Thyroid gland (tissue), 4 donors: Measurements from ENCODE around the gene PLPP1. TPM values are rescaled to one million over a fixed set of nuclear protein-coding genes. Genes with fewer than 3 reads are reported as not detected.
"Not testable (repeated sequence)": the region's sequence is repeated elsewhere in the genome, so short reads cannot be mapped to it uniquely, and the experiment has no call there.

Experiments
- DNase-seq, 2 donors: peaks; one replicate each; pipeline ENCODE4 v3.0.0-alpha.2; 2019
- H3K27ac ChIP-seq, 3 donors: fragments of 200-600 bp; sonication (generic); 1 replicate in 2 of 3; 2 replicates in 1 of 3; pipeline ENCODE4 v1.5.1; 2016 to 2019; ENCODE audit warnings: mild to moderate bottlenecking in 1 of 3, moderate library complexity in 1 of 3
- H3K27me3 ChIP-seq: fragments of 200-600 bp; sonication (generic); one replicate; pipeline ENCODE4 v1.5.1; 2019
- H3K36me3 ChIP-seq, 2 donors: fragments of 200-600 bp; sonication (generic); one replicate each; pipeline ENCODE4 v1.5.1; 2016 to 2019
- H3K4me1 ChIP-seq, 2 donors: fragments of 200-600 bp; sonication (generic); one replicate each; pipeline ENCODE4 v1.5.1; 2017 to 2019
- H3K4me3 ChIP-seq, 3 donors: fragments of 200-600 bp; sonication (generic); replicated peaks in 1 of 3; 1 replicate in 2 of 3; 2 replicates in 1 of 3; pipeline ENCODE4 v1.5.1; 2016; ENCODE audit warnings: mild to moderate bottlenecking in 1 of 3
- H3K9me3 ChIP-seq: fragments of 200-600 bp; sonication (generic); one replicate; pipeline ENCODE4 v1.5.1; 2017
- POLR2A ChIP-seq, 2 donors: fragments of 450-650 bp; IDR thresholded peaks; one replicate each; pipeline ENCODE4 v1.6.1; 2017; ENCODE audit warnings: antibody characterized with exemption in 2 of 2, mild to moderate bottlenecking in 2 of 2, moderate library complexity in 1 of 2
- WGBS, 2 donors: methylation state at CpG; one replicate each; pipeline ENCODE4 v1.1.5; 2017; 5-methylcytosine and 5-hydroxymethylcytosine counted together
- intact Hi-C: fragments of 100-400 bp; cut with DNase I; formaldehyde crosslinking; loops from one replicate; pipeline ENCODE4 v1.15.1; 2023
- total RNA-seq, 4 donors: library from RNA; depleted of rRNA; stranded (reverse); fragments of >200 nt; gene quantifications; one replicate each; pipeline ENCODE4 v1.2.3, GENCODE V29; 2016
- TF ChIP-seq, protein P1 (sequence below), 6 experiments: fragments of 200-600 bp in 3 of 6; fragments of 450-650 bp in 3 of 6; sonication (generic) in 3 of 6; IDR thresholded peaks; one replicate each; pipeline ENCODE4 v1.5.1; 2016 to 2019; ENCODE audit warnings: antibody characterized with exemption in 6 of 6, mild to moderate bottlenecking in 2 of 6, inconsistent platforms in 1 of 6, moderate library complexity in 1 of 6

PLPP1 gene
- total RNA-seq, 4 donors from 2014 or later = 172 to 284 (median 248) TPM

DNA sequence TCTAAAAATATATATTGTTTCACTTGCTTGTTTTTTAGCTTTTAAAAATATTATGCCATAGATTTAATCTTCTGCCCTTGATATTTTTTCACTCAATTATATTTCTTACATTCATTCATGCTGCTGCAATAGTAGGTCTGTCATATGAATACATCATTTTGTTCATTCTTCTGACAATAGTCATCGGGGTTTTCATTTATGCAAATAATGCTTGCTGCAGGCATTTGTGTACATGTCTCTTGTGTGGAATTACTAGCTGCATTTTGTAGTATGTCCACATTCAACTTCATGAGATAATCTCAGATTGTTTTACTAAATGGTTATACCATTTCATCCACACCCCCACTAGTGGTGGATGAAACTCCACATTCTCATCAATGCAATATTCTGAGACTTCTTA lies 5.3 kb upstream of the PLPP1 start:
- Histone ChIP-seq H3K4me1 (no peaks in the 10 kb centered on the region), H3K9me3 (no peaks in the 10 kb centered on the region), H3K4me3 (no peak overlapping the region), H3K27me3 (no peaks in the 10 kb centered on the region), H3K36me3 (no peaks in the 10 kb centered on the region), H3K27ac (no peak overlapping the region)
- TF ChIP-seq POLR2A (IDR thresholded peaks at IDR 0.05) = no peak
- TF ChIP-seq, protein P1, sequence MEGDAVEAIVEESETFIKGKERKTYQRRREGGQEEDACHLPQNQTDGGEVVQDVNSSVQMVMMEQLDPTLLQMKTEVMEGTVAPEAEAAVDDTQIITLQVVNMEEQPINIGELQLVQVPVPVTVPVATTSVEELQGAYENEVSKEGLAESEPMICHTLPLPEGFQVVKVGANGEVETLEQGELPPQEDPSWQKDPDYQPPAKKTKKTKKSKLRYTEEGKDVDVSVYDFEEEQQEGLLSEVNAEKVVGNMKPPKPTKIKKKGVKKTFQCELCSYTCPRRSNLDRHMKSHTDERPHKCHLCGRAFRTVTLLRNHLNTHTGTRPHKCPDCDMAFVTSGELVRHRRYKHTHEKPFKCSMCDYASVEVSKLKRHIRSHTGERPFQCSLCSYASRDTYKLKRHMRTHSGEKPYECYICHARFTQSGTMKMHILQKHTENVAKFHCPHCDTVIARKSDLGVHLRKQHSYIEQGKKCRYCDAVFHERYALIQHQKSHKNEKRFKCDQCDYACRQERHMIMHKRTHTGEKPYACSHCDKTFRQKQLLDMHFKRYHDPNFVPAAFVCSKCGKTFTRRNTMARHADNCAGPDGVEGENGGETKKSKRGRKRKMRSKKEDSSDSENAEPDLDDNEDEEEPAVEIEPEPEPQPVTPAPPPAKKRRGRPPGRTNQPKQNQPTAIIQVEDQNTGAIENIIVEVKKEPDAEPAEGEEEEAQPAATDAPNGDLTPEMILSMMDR (IDR thresholded peaks at IDR 0.05) = no peak
- intact Hi-C loops = loop anchor here (10.0 kb wide), 1 partner anchor 195 kb away; no protein-coding TSS in a partner anchor
- DNase-seq = no peak
- 89 to 95% methylated on average over 1 of the region's 1 CpG for WGBS, 2 donors

DNA sequence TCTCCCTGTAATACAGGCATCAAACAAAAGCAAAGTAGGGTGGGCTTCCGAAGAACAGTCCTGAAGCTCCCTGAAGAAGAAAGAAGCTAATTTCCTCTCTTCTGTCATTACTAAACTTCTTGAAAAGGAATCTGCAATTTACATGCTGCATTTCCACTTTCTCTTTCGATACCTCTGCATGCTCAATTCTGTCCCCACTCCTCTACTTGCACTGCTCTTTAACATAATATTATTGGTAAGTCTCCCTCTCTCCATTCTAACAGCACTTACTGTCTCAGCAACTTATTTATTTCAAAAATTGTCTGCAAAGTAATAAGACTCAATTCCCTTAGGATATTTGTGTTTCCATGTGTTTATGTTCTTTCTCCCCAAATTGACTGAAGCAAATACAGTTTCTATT lies 3.9 kb upstream of the PLPP1 start:
- H3K4me3 ChIP-seq = no peak overlapping the region
- peak overlapping the region in 1 of 3 donors; percentile 29 for H3K27ac ChIP-seq
- H3K4me1 ChIP-seq = peaks cover 0 to 3% of the 10 kb centered on the region in 2 donors
- H3K9me3 ChIP-seq = no peaks in the 10 kb centered on the region
- no peaks in the 10 kb centered on the region for H3K36me3 ChIP-seq
- TF ChIP-seq, protein P1 (IDR thresholded peaks at IDR 0.05) = no peak
- TF ChIP-seq POLR2A (IDR thresholded peaks at IDR 0.05) = no peak
- H3K27me3 ChIP-seq = no peaks in the 10 kb centered on the region
- DNase-seq = no peak
- 36 to 44% methylated on average over 2 of the region's 2 CpGs for WGBS, 2 donors
- intact Hi-C loops = loop anchor here (10.0 kb wide), 1 partner anchor 104 kb away; no protein-coding TSS in a partner anchor

DNA sequence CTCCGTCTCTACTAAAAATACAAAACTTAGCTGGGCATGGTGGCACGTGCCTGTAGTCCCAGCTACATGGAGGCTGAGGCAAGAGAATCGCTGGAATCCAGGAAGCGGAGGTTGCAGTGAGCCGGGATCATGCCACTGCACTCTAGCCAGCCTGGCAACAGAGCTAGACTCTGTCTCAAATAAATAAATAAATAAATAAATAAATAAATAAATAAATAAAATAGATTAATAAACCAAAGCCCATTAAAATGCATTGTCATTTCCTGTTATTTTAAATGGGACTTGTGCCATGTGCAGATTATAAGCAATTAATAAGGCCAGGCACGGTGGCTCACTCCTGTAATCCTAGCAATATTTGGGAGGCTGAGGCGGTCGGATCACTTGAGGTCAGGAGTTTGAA lies 2.6 kb upstream of the PLPP1 start:
- not testable (repeated sequence) for H3K27me3 ChIP-seq, H3K27ac ChIP-seq, DNase-seq, H3K9me3 ChIP-seq, H3K4me3 ChIP-seq, H3K4me1 ChIP-seq, H3K36me3 ChIP-seq
- WGBS, 2 donors = 96 to 97% methylated on average over 8 of the region's 8 CpGs
- intact Hi-C loops = loop anchor here (10.0 kb wide), 1 partner anchor 103 kb away; no protein-coding TSS in a partner anchor

DNA sequence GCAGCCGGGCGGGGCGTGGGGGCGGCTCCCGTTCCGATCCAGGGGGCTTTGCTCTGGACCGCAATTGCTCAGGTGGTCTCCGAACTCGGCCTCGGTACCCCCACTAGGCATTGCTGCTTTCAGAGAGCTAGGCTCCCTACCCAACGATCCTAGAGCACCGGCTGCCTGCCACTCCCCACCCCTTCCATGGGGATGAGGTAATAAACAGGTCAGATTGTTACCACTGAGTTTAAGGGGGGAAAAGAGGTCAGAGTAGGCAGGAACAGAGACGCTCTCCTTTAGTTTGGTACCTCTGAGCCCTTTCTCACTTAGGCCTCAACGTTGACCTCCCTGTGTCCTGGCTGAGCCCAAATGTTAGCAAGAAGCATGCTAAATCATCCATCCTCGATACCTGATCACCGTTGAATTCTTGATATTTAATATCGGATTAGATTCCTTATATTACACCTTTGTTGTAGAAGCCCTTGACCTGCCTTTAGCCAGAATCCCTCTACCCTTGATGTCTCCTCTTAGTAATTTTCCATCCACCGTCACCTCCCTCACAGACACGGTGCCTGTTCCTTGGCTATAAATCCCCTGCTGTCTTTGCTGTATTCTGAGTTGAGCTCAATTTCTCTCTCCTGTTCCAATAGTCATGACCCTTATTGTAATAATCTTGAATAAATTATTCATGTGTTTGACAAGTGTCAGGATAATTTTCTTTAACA lies 588 bp upstream of the PLPP1 start:
- no peak for DNase-seq
- Histone ChIP-seq H3K27ac (peak overlapping the region; percentile 90 to 97 (median 96)), H3K4me1 (peaks cover 5 to 7% of the 10 kb centered on the region in 2 donors), H3K4me3 (peak overlapping the region; percentile 30 to 91 (median 90)), H3K9me3 (no peaks in the 10 kb centered on the region), H3K36me3 (no peaks in the 10 kb centered on the region), H3K27me3 (no peaks in the 10 kb centered on the region)
- TF ChIP-seq, protein P1 (IDR thresholded peaks at IDR 0.05) = no peak
- no peak for TF ChIP-seq POLR2A (IDR thresholded peaks at IDR 0.05)
- WGBS, 2 donors = 21 to 23% methylated on average over 11 to 12 of the region's 19 CpGs
- intact Hi-C loops = loop anchor here (10.0 kb wide), 1 partner anchor 101 kb away; no protein-coding TSS in a partner anchor

DNA sequence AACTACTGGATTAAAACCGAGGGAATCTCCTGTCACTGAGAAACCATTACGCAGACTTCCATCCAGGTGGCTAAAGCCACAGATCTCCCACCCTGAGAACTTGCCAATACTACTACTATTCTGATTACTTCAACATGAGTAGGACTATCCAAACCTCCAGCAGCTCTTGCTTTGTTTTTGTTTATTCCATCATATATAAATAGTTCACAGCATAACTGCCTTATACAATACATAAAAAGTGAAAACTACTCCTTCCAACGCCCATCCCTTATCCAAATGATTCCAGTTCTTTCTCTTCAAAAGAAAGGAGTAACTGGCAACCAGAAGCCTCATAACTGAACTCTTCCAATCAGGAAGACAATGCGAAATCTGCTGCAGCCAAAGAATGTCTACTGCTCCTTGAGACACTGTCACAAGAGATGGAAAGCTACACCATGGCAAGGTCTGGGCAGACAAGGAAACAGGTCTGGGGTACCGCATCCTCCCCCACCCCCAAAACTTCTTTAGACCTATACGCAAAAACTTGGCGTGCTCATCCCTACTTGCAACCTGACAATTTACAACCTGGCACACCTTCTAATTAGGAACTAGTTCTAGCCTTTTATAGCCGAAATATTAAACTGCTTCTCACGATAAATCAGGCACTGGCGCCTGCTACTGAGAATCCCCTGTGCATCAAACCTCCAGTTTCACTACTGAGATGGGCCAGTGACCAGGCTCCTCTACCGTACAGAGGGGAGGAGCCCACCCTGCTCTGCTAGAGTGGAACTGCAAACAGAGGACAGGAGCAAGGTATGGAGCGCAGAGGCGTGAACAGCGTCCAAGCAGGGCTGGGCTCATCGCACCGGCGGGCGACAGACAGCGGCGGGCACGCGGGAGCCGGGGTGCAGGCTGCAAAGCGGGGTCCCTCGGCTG lies 986 bp downstream of the PLPP1 start:
- Histone ChIP-seq H3K4me3 (peak overlapping the region; percentile 30 to 91 (median 90)), H3K27me3 (no peaks in the 10 kb centered on the region), H3K36me3 (no peaks in the 10 kb centered on the region), H3K9me3 (no peaks in the 10 kb centered on the region), H3K27ac (peak overlapping the region; percentile 90 to 97 (median 96)), H3K4me1 (peaks cover 5 to 7% of the 10 kb centered on the region in 2 donors)
- TF ChIP-seq, protein P1 (IDR thresholded peaks at IDR 0.05) = peak in 1 of 6 experiments; percentile 19
- TF ChIP-seq POLR2A (IDR thresholded peaks at IDR 0.05) = peak; percentile 7 to 12
- DNase-seq = peak; percentile 65 to 73
- intact Hi-C loops = loop anchor here (10.0 kb wide), 1 partner anchor 99 kb away; no protein-coding TSS in a partner anchor
- WGBS, 2 donors = 8% methylated on average over 12 to 13 of the region's 25 CpGs
